Mucosa of rectum (tissue), 2 donors: ENCODE data around the gene SCGB2B2.
"Not testable (repeated sequence)": the region's sequence is repeated elsewhere in the genome, so short reads cannot be mapped to it uniquely, and the experiment has no call there.

Source experiments
- H3K27ac ChIP-seq, 2 donors: one replicate each; pipeline ENCODE4 v1.7.0; 2013; ENCODE audit warnings: inconsistent platforms in 2 of 2, low read depth in 2 of 2, low read length in 2 of 2
- H3K27me3 ChIP-seq, 2 donors: one replicate each; pipeline ENCODE4 v1.7.0; 2013; ENCODE audit warnings: low read length in 2 of 2; ENCODE audit not compliant: control insufficient read depth in 2 of 2, insufficient read depth in 2 of 2
- H3K36me3 ChIP-seq, 2 donors: one replicate each; pipeline ENCODE4 v1.7.0; 2013; ENCODE audit warnings: low read length in 2 of 2; ENCODE audit not compliant: control insufficient read depth in 2 of 2, insufficient read depth in 2 of 2
- H3K4me1 ChIP-seq, 2 donors: one replicate each; pipeline ENCODE4 v1.7.0; 2013; ENCODE audit warnings: low read length in 2 of 2, mild to moderate bottlenecking in 1 of 2; ENCODE audit not compliant: control insufficient read depth in 2 of 2, insufficient read depth in 2 of 2
- H3K4me3 ChIP-seq, 2 donors: one replicate each; pipeline ENCODE4 v1.7.0; 2013; ENCODE audit warnings: low read length in 2 of 2
- H3K9ac ChIP-seq, 2 donors: one replicate each; pipeline ENCODE4 v1.7.0; 2013; ENCODE audit warnings: low read length in 2 of 2, low read depth in 1 of 2, mild to moderate bottlenecking in 1 of 2
- H3K9me3 ChIP-seq, 2 donors: one replicate each; pipeline ENCODE4 v1.7.0; 2013; ENCODE audit warnings: low read length in 2 of 2; ENCODE audit not compliant: control insufficient read depth in 2 of 2
- donor health status: healthy.
- donor health status: Normal muscosa, but diverticular disease.

The SCGB2B2 gene

GRCh38 chr19:34688592-34688991 lies 11.6 kb upstream of the SCGB2B2 start:
- peaks cover 14 to 24% of the 10 kb centered on the region in 2 donors for H3K9me3 ChIP-seq
- peaks cover 7 to 12% of the 10 kb centered on the region in 2 donors for H3K36me3 ChIP-seq
- H3K4me1 ChIP-seq, result no peaks in the 10 kb centered on the region
- no peak overlapping the region for H3K9ac ChIP-seq
- no peak overlapping the region for H3K4me3 ChIP-seq
- H3K27me3 ChIP-seq, result no peaks in the 10 kb centered on the region
- no peak overlapping the region for H3K27ac ChIP-seq

- H3K9ac ChIP-seq, result no peak overlapping the region
- no peak overlapping the region for H3K4me3 ChIP-seq
- H3K27ac ChIP-seq, result no peak overlapping the region
- no peaks in the 10 kb centered on the region for H3K27me3 ChIP-seq
- peaks cover 18 to 23% of the 10 kb centered on the region in 2 donors for H3K36me3 ChIP-seq
- peaks cover 20 to 25% of the 10 kb centered on the region in 2 donors for H3K9me3 ChIP-seq
- no peaks in the 10 kb centered on the region for H3K4me1 ChIP-seq
These were observed 10.4 kb upstream of the SCGB2B2 start for GRCh38 chr19:34687348-34687747.

GRCh38 chr19:34686455-34686854 lies 9.5 kb upstream of the SCGB2B2 start:
- H3K27ac ChIP-seq, result no peak overlapping the region
- H3K36me3 ChIP-seq, result peaks cover 20 to 29% of the 10 kb centered on the region in 2 donors
- H3K9ac ChIP-seq, result no peak overlapping the region
- H3K4me3 ChIP-seq, result no peak overlapping the region
- H3K4me1 ChIP-seq, result no peaks in the 10 kb centered on the region
- no peaks in the 10 kb centered on the region for H3K27me3 ChIP-seq
- H3K9me3 ChIP-seq, result peaks cover 22 to 26% of the 10 kb centered on the region in 2 donors

- not testable (repeated sequence) for H3K27me3 ChIP-seq, H3K4me1 ChIP-seq, H3K4me3 ChIP-seq, H3K27ac ChIP-seq, H3K9ac ChIP-seq
- peaks cover 22 to 31% of the 10 kb centered on the region in 2 donors for H3K9me3 ChIP-seq
- peaks cover 29 to 40% of the 10 kb centered on the region in 2 donors for H3K36me3 ChIP-seq
These were observed 8.3 kb upstream of the SCGB2B2 start for GRCh38 chr19:34685266-34685665.

- peaks cover 27 to 29% of the 10 kb centered on the region in 2 donors for H3K9me3 ChIP-seq
- H3K27ac ChIP-seq, result no peak overlapping the region
- H3K4me3 ChIP-seq, result no peak overlapping the region
- H3K36me3 ChIP-seq, result peaks cover 42 to 56% of the 10 kb centered on the region in 2 donors
- no peak overlapping the region for H3K9ac ChIP-seq
- peaks cover 0 to 5% of the 10 kb centered on the region in 2 donors for H3K4me1 ChIP-seq
- no peaks in the 10 kb centered on the region for H3K27me3 ChIP-seq
These were observed 4.5 kb upstream of the SCGB2B2 start for GRCh38 chr19:34681478-34681877.

- Histone ChIP-seq H3K4me1 (peaks cover 0 to 8% of the 10 kb centered on the region in 2 donors), H3K27me3 (peaks cover 0 to 2% of the 10 kb centered on the region in 2 donors), H3K9me3 (peaks cover 10 to 14% of the 10 kb centered on the region in 2 donors), H3K9ac (peak overlapping the region in 1 of 2 donors; percentile 93), H3K27ac (no peak overlapping the region), H3K4me3 (peak overlapping the region; percentile 77 to 95), H3K36me3 (peaks cover 33 to 44% of the 10 kb centered on the region in 2 donors)
These were observed 1.5 kb upstream of the SCGB2B2 start for GRCh38 chr19:34678421-34678820.

- peaks cover 10 to 12% of the 10 kb centered on the region in 2 donors for H3K9me3 ChIP-seq
These were observed 1.1 kb upstream of the SCGB2B2 start for GRCh38 chr19:34678085-34678412.

GRCh38 chr19:34677386-34678084 lies 576 bp upstream of the SCGB2B2 start, which contains the start of gene ZNF302:
TSS of gene ZNF302 (plus strand) at chr19:34677678. CDS start at chr19:34678805, 1,127 bp downstream.
- Histone ChIP-seq H3K4me3 (peak within 1 kb of the TSS; percentile 77 to 95), H3K27me3 (peaks cover 0 to 2% of the 10 kb centered on the region in 2 donors), H3K4me1 (peaks cover 0 to 8% of the 10 kb centered on the region in 2 donors), H3K27ac (peak within 1 kb of the TSS; percentile 92 to 96), H3K9ac (peak within 1 kb of the TSS; percentile 93 to 96), H3K9me3 (peaks cover 7 to 10% of the 10 kb centered on the region in 2 donors), H3K36me3 (peaks cover 24 to 35% of the 10 kb centered on the region in 2 donors)

More at GRCh38 chr19:34678085-34678412, 1.1 kb upstream of the SCGB2B2 start:
- Histone ChIP-seq H3K4me1 (peaks cover 0 to 8% of the 10 kb centered on the region in 2 donors), H3K27me3 (peaks cover 0 to 2% of the 10 kb centered on the region in 2 donors), H3K9ac (peak overlapping the region; percentile 93 to 96), H3K27ac (peak overlapping the region; percentile 92 to 96), H3K4me3 (peak overlapping the region; percentile 77 to 95), H3K36me3 (peaks cover 29 to 40% of the 10 kb centered on the region in 2 donors)

GRCh38 chr19:34675919-34676318 lies 1.0 kb downstream of the SCGB2B2 start:
- H3K4me3 ChIP-seq, result peak overlapping the region in 1 of 2 donors; percentile 95
- peaks cover 0 to 8% of the 10 kb centered on the region in 2 donors for H3K4me1 ChIP-seq
- peaks cover 4 to 6% of the 10 kb centered on the region in 2 donors for H3K9me3 ChIP-seq
- H3K36me3 ChIP-seq, result peaks cover 18 to 22% of the 10 kb centered on the region in 2 donors
- H3K27me3 ChIP-seq, result peaks cover 0 to 2% of the 10 kb centered on the region in 2 donors
- no peak overlapping the region for H3K27ac ChIP-seq
- no peak overlapping the region for H3K9ac ChIP-seq

GRCh38 chr19:34675250-34675649 lies 1.7 kb downstream of the SCGB2B2 start:
- peaks cover 0 to 2% of the 10 kb centered on the region in 2 donors for H3K27me3 ChIP-seq
- H3K27ac ChIP-seq, result no peak overlapping the region
- H3K36me3 ChIP-seq, result peaks cover 12 to 16% of the 10 kb centered on the region in 2 donors
- peaks cover 0 to 8% of the 10 kb centered on the region in 2 donors for H3K4me1 ChIP-seq
- no peak overlapping the region for H3K9ac ChIP-seq
- peaks cover 3 to 6% of the 10 kb centered on the region in 2 donors for H3K9me3 ChIP-seq
- H3K4me3 ChIP-seq, result no peak overlapping the region
